ENCODE data around the gene AFG1L. TPM values are rescaled to one million over a fixed set of nuclear protein-coding genes. Genes with fewer than 3 reads are reported as not detected.
"Not testable (repeated sequence)": the region's sequence is repeated elsewhere in the genome, so short reads cannot be mapped to it uniquely, and the experiment has no call there.

Gene AFG1L
- total RNA-seq, 4 donors from 2014 or later, result 2.8 to 10.5 (median 3.9) TPM

DNA sequence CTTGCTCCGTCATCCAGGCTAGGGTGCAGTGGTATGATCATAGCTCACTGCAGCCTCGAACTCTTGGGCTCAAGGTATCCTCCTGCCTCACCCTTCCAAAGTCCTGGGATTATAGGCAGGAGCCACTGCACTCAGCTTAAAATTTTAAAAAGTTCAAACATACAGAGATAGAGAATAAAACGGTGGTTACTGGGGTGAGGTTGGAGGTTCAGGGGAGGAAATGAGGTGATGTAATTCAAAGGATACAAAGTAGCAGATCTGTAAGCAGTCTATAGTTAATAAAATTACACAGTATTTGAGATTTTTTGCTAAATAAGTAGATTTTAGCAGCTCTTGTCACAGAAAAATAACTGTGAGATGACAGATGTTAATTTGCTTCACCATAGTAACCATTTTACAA, 7.5 kb upstream of the AFG1L start:
- TF ChIP-seq, protein P1, sequence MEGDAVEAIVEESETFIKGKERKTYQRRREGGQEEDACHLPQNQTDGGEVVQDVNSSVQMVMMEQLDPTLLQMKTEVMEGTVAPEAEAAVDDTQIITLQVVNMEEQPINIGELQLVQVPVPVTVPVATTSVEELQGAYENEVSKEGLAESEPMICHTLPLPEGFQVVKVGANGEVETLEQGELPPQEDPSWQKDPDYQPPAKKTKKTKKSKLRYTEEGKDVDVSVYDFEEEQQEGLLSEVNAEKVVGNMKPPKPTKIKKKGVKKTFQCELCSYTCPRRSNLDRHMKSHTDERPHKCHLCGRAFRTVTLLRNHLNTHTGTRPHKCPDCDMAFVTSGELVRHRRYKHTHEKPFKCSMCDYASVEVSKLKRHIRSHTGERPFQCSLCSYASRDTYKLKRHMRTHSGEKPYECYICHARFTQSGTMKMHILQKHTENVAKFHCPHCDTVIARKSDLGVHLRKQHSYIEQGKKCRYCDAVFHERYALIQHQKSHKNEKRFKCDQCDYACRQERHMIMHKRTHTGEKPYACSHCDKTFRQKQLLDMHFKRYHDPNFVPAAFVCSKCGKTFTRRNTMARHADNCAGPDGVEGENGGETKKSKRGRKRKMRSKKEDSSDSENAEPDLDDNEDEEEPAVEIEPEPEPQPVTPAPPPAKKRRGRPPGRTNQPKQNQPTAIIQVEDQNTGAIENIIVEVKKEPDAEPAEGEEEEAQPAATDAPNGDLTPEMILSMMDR (IDR thresholded peaks at IDR 0.05), result no peak
- no peak for TF ChIP-seq POLR2A (IDR thresholded peaks at IDR 0.05)
- no peak for DNase-seq
- Histone ChIP-seq H3K27me3 (no peaks in the 10 kb centered on the region), H3K27ac (no peak overlapping the region), H3K4me1 (no peaks in the 10 kb centered on the region), H3K36me3 (no peaks in the 10 kb centered on the region), H3K9me3 (no peaks in the 10 kb centered on the region), H3K4me3 (no peak overlapping the region)
- intact Hi-C loops (cut with DNase I), result no loop called here
- 68 to 89% methylated on average over 3 of the region's 3 CpGs for WGBS, 2 donors

DNA sequence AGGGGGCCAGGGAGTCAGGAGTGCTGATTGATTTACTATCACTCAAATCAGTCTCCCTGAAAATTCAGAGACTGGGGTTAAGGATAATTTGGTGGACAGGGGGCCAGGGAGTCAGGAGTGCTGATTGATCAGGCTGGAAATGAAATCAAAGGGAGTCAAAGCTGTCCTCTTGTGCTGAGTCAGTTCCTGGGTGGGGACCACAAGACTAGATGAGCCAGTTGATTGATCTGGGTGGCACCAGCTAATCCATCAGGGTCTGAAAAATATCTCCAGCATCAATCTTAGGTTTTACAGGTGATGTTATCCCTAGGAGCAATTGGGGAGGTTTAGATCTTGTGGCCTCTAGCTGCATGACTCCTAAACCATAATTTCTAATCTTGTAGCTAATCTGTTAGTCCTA, 6.1 kb upstream of the AFG1L start:
- H3K36me3 ChIP-seq, result no peaks in the 10 kb centered on the region
- no peak for DNase-seq
- H3K27ac ChIP-seq, result no peak overlapping the region
- intact Hi-C loops (cut with DNase I), result no loop called here
- H3K4me3 ChIP-seq, result no peak overlapping the region
- TF ChIP-seq, protein P1 (IDR thresholded peaks at IDR 0.05), result no peak
- TF ChIP-seq POLR2A (IDR thresholded peaks at IDR 0.05), result no peak
- H3K9me3 ChIP-seq, result no peaks in the 10 kb centered on the region
- no peaks in the 10 kb centered on the region for H3K4me1 ChIP-seq
- H3K27me3 ChIP-seq, result no peaks in the 10 kb centered on the region

DNA sequence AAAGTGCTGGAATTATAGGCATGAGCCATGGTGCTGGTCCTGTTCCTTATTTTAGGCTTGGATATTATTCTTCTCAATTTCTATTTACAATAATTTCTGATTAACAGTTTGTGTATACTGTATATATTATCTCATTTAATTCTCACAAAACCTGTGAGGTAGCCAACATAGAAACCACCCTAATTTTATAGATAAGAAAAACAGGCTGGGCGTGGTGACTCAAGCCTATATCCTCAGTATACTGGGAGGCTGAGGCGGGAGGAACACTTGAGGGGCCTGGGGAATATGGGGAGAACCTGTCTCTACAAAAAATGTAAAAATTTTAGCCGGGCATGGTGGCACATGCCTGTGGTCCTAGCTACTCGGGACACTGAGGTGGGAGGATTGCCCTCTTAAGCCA, 3.8 kb upstream of the AFG1L start:
- DNase-seq, result no peak
- WGBS, 2 donors, result 73 to 85% methylated on average over 4 of the region's 4 CpGs
- H3K27ac ChIP-seq, result no peak overlapping the region
- peaks cover 7 to 15% (median 7%) of the 10 kb centered on the region in 3 donors for H3K4me1 ChIP-seq
- H3K27me3 ChIP-seq, result no peaks in the 10 kb centered on the region
- no peak overlapping the region for H3K4me3 ChIP-seq
- no peaks in the 10 kb centered on the region for H3K36me3 ChIP-seq
- TF ChIP-seq, protein P1 (IDR thresholded peaks at IDR 0.05), result no peak
- no peak for TF ChIP-seq POLR2A (IDR thresholded peaks at IDR 0.05)
- H3K9me3 ChIP-seq, result no peaks in the 10 kb centered on the region
- intact Hi-C loops (cut with DNase I), result no loop called here

DNA sequence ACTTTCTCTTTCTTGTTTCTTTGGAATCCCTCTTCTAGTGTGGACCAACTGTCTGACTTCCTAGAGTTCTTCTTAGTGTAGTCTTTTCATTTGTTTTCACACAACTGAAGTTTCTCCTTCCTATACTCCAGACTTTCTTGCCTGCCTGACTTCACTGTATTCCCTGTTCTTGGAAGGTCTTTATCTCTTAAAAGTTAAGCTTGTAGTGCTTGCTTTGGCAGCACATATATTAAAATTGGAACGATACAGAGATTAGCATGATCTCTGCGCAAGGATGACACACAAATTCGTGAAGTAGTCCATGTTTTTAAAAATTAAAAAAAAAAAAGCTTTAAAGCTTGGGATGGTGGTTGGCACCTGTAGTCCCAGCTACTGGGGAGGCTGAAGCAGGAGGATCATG, 2.3 kb upstream of the AFG1L start:
- DNase-seq; H3K36me3 ChIP-seq; H3K27ac ChIP-seq; H3K27me3 ChIP-seq; H3K4me3 ChIP-seq; H3K9me3 ChIP-seq; intact Hi-C loops (cut with DNase I): not testable (repeated sequence)
- 86% methylated on average over 3 of the region's 3 CpGs; no CpG with 5 or more reads in 1 of the 2 donors for WGBS, 2 donors
- peaks cover 7 to 17% (median 7%) of the 10 kb centered on the region in 3 donors for H3K4me1 ChIP-seq

DNA sequence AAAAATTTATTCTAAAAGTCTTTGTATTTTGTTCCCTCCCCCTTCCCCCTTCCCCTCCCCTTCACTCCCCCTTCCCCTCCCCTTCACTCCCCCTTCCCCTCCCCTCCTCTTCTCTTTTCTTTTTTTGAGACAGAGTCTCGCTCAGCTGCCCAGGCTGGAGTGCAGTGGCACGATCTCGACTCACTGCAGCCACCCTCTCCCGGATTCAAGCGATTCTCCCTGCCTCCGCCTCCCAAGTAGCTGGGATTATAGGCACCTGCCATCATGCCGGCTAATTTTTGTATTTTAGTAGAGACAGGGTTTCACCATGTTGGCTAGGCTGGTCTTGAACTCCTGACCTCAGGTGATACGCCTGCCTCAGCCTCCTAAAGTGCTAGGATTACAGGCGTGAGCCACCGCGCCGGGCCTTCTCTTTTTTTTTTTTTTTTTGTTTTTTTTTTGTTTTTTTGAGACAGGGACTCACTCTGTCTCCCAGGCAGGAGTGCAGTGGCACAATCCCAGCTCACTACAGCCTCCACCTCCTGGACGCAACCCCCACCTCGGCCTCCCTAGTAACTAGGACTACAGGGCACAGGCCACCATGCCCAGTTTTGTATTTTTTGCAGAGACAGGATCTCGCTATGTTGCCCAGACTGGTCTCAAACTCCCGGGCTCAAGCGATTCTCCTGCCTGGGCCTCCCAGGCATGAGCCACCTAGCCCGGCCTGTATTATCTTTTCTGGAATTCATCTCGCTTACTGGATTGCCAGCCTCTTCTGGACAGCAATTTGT, 1.1 kb upstream of the AFG1L start:
- DNase-seq, result no peak
- Histone ChIP-seq H3K27me3 (no peaks in the 10 kb centered on the region), H3K4me1 (peaks cover 7 to 17% (median 7%) of the 10 kb centered on the region in 3 donors), H3K9me3 (no peaks in the 10 kb centered on the region), H3K27ac (peak overlapping the region; percentile 94 to 99 (median 95)), H3K36me3 (no peaks in the 10 kb centered on the region), H3K4me3 (peak overlapping the region; percentile 70 to 93 (median 85))
- intact Hi-C loops (cut with DNase I), result no loop called here
- 89 to 94% methylated on average over 16 to 17 of the region's 19 CpGs for WGBS, 2 donors
- no peak for TF ChIP-seq POLR2A (IDR thresholded peaks at IDR 0.05)
- TF ChIP-seq, protein P1 (IDR thresholded peaks at IDR 0.05), result no peak
